ENCODE data around the gene GAD1. TPM values are rescaled to one million over a fixed set of nuclear protein-coding genes. Genes with fewer than 3 reads are reported as not detected.

Gene GAD1
- total RNA-seq: 4.6 and 4.9 TPM in 2 replicates

DNA sequence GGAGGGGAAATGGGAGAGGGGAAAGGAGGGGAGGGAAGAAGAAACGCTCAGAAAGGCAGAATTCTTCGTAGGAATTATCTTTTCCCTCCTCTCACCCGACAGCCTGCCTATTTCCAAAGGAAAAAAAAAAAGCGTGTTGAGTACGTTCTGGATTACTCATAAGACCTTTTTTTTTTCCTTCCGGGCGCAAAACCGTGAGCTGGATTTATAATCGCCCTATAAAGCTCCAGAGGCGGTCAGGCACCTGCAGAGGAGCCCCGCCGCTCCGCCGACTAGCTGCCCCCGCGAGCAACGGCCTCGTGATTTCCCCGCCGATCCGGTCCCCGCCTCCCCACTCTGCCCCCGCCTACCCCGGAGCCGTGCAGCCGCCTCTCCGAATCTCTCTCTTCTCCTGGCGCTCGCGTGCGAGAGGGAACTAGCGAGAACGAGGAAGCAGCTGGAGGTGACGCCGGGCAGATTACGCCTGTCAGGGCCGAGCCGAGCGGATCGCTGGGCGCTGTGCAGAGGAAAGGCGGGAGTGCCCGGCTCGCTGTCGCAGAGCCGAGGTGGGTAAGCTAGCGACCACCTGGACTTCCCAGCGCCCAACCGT lies at the start of gene GAD1:
Gene GAD1, plus strand, starts transcription at position 384 of the 589 bp plus-strand sequence. CDS start 1,705 bp downstream, outside the sequence.

GRCh38 chr2:170770008-170770605 lies 46.6 kb upstream of the GAD1 start, which contains the start of gene ERICH2:
Gene ERICH2, plus strand, starts transcription at chr2:170770378. Its CDS starts 304 bp downstream, at chr2:170770682.

Other genes with a start within 250 kb of the GAD1 start
- not detected in 2 replicates for gene SP5, start 101.5 kb upstream of the GAD1 start, total RNA-seq
- gene ERICH2, start 46.5 kb upstream of the GAD1 start, total RNA-seq: 0.72 and 7.0 TPM in 2 replicates
- gene GORASP2, start 112.4 kb downstream of the GAD1 start, total RNA-seq: 19.0 and 26.3 TPM in 2 replicates

All from tracheal epithelial cell (primary cell).